AG04449 (cell line): ENCODE results near the gene DPY19L1.
"Not testable (repeated sequence)": the region's sequence is repeated elsewhere in the genome, so short reads cannot be mapped to it uniquely, and the experiment has no call there.

Experiments used
- CTCF ChIA-PET: fragments of 350-600 bp; formaldehyde crosslinking; extraction: SDS; loops from one replicate; lab custom pipeline; 2021; ENCODE audit warnings: antibody characterized with exemption; lab: Yijun Ruan, JAX
- POLR2A ChIA-PET: fragments of 400-600, 350-600 bp; formaldehyde crosslinking; extraction: SDS; loops from one replicate; lab custom pipeline; 2020; ENCODE audit warnings: antibody characterized with exemption, inconsistent platforms; lab: Yijun Ruan, JAX
- DNase-seq: peaks from one replicate; pipeline ENCODE4 v3.0.0-alpha.2; 2010; ENCODE audit warnings: low read depth, low spot score
- H3K4me3 ChIP-seq: 2 replicates; pipeline ENCODE4 v1.5.1; 2011; ENCODE audit warnings: low read depth, mild to moderate bottlenecking, control low read depth, low read length
- TF ChIP-seq, protein P1 (sequence below): IDR thresholded peaks from one replicate; pipeline ENCODE4 v1.5.1; 2011; ENCODE audit warnings: mild to moderate bottlenecking, moderate library complexity, low read length, control low read depth, inconsistent platforms; ENCODE audit not compliant: insufficient read depth; ENCODE audit errors: missing control alignments

Gene DPY19L1

GRCh38 chr7:34912236-34912635 lies 125.0 kb downstream of the DPY19L1 start:
- TF ChIP-seq, protein P1, sequence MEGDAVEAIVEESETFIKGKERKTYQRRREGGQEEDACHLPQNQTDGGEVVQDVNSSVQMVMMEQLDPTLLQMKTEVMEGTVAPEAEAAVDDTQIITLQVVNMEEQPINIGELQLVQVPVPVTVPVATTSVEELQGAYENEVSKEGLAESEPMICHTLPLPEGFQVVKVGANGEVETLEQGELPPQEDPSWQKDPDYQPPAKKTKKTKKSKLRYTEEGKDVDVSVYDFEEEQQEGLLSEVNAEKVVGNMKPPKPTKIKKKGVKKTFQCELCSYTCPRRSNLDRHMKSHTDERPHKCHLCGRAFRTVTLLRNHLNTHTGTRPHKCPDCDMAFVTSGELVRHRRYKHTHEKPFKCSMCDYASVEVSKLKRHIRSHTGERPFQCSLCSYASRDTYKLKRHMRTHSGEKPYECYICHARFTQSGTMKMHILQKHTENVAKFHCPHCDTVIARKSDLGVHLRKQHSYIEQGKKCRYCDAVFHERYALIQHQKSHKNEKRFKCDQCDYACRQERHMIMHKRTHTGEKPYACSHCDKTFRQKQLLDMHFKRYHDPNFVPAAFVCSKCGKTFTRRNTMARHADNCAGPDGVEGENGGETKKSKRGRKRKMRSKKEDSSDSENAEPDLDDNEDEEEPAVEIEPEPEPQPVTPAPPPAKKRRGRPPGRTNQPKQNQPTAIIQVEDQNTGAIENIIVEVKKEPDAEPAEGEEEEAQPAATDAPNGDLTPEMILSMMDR, result no peak
- CTCF ChIA-PET, result no interaction called here
- POLR2A ChIA-PET, result no interaction called here
- DNase-seq, result no peak
- H3K4me3 ChIP-seq, result no peak overlapping the region

GRCh38 chr7:34906266-34906850 lies 130.9 kb downstream of the DPY19L1 start:
- CTCF ChIA-PET, POLR2A ChIA-PET, DNase-seq: not testable (repeated sequence)
- H3K4me3 ChIP-seq, result peak overlapping the region; percentile 3; the same call in 1 of the 2 replicates

GRCh38 chr7:34904987-34905386 lies 132.3 kb downstream of the DPY19L1 start:
- TF ChIP-seq, protein P1, result no peak
- CTCF ChIA-PET, result no interaction called here
- no peak overlapping the region for H3K4me3 ChIP-seq
- POLR2A ChIA-PET, result no interaction called here
- DNase-seq, result no peak

DNA sequence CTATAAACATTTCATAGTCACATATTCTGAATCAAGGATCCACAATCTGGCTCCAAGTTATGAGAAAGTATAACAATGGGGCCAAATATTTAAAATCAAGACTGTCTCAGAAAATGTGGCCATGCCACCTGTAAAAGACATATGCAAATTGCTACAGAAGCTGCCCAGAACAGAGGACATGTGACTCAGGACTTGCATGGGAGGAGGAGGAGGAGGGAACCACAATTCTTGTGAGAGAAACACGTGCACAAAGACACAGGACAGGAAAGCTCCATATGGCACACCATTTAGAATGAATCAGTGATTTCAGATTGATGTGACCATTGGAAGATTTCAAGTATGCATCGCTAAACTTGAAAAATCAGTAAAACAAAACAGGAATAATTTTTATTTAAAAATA lies 133.4 kb downstream of the DPY19L1 start:
- DNase-seq, POLR2A ChIA-PET, H3K4me3 ChIP-seq, CTCF ChIA-PET: not testable (repeated sequence)

GRCh38 chr7:34902182-34902581 lies 135.1 kb downstream of the DPY19L1 start:
- H3K4me3 ChIP-seq, result no peak overlapping the region
- ChIA-PET CTCF (no interaction called here), POLR2A (no interaction called here)
- DNase-seq, result no peak
- TF ChIP-seq, protein P1, result no peak

DNA sequence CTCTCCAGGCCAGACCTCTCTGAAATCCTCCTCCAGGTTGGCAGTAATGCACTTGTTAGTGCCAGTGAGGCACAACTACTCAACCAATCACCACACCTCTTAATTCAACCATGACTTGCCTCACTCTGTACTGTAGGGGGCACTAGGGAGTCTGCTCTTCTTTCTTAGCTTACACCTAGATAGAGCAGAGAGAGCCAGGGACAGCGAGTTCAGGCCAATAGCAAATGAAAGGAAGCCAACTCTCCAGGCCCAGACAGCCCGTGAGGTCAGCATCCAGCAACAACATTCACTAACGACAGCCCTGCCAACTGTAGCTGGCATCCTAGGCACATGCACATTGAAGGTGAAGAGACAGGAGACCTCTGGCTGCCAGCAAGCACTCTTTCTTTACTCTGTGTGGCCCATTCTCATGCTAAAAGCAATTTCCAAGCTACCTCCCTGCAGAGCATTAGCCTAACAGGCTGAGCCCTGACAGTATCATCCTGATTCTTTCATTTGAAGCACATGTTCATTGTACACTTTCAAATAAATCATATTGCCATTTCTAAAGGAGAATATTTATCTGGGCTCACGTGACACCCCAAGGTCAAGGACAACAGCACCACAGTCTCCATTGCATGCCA lies 136.3 kb downstream of the DPY19L1 start:
- POLR2A ChIA-PET, result no interaction called here
- DNase-seq, result no peak
- CTCF ChIA-PET, result interaction anchor here (1.0 kb wide), 1 partner anchor 77 kb away, joined by 3 read pairs; no protein-coding TSS in a partner anchor
- no peak overlapping the region for H3K4me3 ChIP-seq
- TF ChIP-seq, protein P1, result no peak

DNA sequence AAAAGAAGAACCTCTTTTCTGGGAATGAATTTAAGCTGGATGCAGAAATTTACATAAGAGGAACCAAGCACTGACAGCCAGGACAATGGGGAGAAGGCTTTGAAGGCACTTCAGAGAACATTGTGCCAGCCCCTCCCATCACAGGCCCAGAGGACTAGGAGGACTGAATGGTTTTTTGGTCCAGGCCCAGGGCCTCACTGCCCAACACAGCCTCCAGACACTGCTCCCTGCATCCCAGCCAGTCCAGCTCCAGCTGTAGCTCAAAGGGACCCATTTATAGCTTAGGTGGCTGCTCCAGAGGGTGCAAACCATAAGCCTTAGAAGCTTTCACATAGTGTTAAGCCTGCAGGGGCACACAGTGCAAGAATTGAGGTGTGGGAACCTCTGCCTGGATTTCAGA lies 142.1 kb downstream of the DPY19L1 start:
- ChIA-PET POLR2A (no interaction called here), CTCF (no interaction called here)
- DNase-seq, result no peak
- H3K4me3 ChIP-seq, result no peak overlapping the region
- TF ChIP-seq, protein P1, result no peak
